Muscle of arm (tissue), 12 donors: ENCODE measurements around the gene RASEF. TPM values are rescaled to one million over a fixed set of nuclear protein-coding genes. Genes with fewer than 3 reads are reported as not detected.
"Not testable (repeated sequence)": the region's sequence is repeated elsewhere in the genome, so short reads cannot be mapped to it uniquely, and the experiment has no call there.

Source experiments
- DNase-seq: peaks from one replicate; pipeline ENCODE4 v3.0.0-alpha.2; 2013
- polyA plus RNA-seq, 12 donors: library from polyadenylated mRNA; unstranded; fragments of 120-200 nt; gene quantifications; one replicate each; pipeline ENCODE4 v1.2.1, GENCODE V29; 2013; ENCODE audit not compliant: insufficient read length in 12 of 12

The RASEF gene
- polyA plus RNA-seq, 12 donors, result 0.17 to 3.8 (median 0.66) TPM; not detected in 1

DNA sequence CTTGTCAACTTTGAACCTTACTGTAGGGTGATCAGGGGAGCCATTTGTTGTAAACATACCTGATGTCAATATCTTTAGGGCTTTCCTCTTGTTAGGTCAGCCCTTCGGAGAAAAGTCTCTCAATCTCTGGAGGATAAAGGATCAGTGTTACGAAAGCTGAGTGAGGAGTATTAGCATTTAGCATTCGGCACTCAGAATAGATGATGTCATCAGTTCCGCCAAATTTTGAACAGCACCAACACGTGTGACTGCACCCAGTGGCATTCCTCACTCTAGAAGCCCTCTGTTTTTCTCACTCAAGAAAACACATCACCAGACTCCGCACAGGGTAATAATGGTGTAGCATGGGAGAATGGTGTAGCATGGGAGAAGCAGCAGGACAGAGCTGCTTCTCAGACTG lies 87.8 kb downstream of the RASEF start:
- no peak for DNase-seq

DNA sequence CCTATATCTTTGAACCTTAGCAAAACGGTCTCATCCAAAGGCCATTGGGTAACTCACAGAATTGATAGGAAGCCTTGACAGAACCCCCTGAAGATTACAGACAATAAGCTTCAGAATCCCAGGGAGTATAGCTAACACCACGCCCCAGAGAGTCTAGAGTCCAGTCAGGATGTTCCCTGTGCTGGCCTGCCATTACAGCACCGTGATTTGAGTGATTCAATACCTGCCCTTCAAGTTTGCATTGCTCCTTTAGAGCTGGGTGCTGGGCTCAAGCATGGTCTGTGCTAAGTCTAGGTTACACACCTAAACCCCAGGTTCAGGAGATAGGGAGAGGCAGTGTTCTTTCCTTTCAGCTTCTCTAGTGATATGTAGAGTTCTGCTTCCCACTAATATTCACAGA lies 90.5 kb downstream of the RASEF start:
- DNase-seq, result no peak

DNA sequence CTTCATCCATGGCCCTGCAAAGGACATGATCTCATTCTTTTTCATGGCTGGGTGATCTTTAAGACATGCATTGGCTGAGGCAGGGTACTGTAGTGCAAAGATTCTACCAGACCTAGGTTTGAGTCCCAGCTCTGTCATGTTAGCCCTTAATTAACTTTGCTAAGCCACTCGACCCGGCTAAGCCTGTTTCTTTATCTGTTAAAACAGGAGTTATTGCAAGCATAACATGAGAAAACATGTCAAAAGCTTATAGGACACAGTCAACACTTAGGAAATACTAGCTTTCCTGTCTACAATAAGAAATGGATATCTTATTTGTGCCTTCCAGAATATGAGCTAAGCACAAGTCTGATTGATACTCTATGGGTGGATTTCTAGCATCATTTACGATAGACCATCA lies 92.6 kb downstream of the RASEF start:
- DNase-seq, result no peak

DNA sequence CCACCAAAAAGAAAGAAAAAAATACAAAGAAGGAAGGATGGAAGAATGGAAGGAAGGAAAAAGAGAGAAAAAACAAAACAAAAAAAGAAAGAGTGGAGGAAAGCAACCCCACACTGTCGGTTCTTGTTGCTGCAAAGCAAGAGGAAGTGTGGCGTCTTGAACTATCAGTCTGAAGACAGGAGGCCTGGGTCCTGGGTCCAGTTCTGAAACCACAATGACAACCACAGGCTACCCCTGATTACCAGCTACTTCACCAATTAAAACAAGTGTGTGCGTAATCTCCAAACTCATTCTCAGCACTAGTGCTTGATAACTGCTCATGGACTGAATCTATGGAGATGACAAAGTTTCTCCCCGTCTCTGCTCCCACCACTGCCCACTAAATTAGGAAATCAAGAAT lies 93.7 kb downstream of the RASEF start:
- DNase-seq, result no peak

DNA sequence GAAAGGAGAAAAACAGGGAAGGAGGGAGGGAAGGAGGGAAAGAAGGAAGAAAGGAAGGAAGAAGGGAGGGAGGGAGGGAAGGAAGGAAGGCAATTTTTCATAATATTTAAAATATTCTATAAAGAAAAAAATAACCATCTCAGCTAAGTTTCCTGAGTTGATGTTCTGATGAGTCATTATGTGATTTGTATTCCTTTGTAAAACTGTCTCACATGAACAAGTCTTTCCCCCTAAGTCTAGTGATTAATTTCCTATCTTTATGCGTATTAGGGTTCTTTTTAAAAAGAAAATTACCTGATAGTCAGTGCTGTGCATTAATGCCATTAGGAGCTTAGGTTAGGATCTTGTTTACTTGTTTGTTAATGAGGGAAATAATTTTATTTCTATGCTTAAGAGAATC lies 94.1 kb downstream of the RASEF start:
- DNase-seq, result no peak

DNA sequence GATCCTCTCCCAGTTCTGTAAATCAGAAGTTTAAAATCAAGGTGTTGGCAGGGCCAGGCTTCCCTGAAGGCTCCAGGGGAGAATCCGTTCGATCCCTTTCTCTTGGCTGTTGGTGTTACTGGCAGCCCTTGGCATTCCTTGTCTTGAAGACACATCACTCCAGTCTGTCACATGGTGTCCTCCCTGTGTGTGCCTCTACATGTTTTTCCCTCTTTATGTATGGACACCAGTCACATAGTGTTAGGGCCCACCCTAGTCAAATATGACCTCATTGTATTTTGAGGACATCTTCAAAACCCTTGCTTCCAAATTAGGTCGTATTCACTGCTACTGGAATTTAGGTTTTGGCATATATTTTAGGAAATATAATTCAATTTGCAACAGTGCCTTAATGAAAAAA lies 94.6 kb downstream of the RASEF start:
- DNase-seq, result no peak

DNA sequence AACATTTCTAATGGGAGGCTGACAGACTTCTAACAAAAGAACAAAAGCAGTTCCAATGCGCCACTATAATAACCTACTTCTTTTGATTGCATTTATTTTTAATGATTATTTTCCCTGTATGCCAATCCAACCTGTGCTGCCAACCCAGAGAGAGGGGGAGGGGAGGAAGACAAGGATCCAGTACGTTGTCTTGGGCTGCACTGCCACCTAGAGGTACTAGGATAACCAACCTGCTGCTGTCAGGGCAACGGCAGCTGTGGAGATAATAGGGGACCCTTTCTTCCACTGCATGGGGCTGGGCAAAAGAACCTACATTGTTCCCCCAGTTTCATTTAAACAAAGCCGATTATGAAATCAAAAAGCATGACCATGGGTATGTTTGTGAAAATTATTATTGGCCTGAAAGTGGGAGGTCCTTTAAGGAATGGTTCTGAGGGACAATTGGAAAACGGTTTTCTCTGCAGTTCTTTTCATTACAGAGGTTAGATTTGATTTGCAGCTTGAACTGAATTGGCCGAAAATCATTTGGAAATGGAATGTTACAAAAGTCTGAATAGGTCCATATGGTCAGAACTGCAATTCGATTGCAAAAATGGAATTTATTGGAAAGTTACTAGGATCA lies 101.3 kb downstream of the RASEF start:
- DNase-seq, result peak; percentile 75

DNA sequence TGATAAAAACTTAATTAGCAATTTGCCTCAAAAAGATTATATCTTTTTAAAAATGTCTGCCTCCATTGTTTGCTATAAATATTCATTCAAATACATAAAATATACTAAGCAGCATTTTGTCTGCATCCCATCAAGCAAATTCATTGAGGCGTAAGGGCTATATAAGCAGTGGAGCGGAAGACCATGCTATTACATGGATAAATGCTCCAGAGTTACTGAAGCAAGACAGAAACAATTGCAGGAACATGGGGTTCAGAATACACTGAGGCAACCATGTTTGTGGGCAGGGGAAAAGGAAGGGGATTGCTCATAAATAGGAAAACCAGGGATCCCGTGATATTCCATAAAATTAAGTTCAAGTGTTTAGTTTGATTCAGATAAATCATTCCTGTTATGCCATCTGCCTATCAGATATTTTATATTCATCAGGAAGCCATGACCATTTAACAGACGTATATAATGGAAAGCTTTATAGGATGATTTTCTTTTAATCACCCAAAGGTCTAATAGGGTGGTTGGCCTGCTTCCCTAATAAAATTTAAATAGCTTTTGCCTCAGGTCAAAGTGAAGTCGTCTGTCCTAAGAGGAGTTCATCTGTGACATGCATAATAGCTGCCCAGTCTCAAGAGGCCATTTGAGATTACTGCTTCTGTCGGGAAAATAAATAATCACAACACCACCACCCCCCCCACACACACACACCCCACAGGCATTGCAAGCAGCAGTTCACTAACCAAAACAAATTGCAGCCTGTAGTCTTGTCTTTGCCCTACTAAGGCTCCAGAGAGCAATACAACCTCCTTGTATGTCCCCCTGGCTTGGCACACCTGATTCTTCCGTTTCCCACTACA lies 105.2 kb downstream of the RASEF start:
- DNase-seq, result no peak

DNA sequence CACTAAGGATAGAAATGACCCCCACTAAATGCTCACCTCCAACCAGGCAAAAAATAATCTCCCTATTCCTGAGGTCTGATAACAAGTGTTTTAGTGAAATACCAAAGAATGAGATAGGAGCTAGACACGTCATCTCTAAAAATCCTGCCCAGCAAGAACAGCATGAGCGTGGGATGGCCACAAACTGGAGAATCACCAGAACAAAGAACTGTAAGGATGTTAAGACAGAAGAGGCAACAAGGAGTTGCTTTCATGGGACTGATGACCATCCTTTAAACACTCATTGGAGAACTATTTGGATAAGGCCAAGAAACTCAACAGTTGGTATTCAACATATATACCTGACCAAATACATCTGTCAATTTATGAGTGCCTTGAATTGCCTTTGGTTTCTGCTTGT lies 113.7 kb downstream of the RASEF start:
- DNase-seq, result no peak

DNA sequence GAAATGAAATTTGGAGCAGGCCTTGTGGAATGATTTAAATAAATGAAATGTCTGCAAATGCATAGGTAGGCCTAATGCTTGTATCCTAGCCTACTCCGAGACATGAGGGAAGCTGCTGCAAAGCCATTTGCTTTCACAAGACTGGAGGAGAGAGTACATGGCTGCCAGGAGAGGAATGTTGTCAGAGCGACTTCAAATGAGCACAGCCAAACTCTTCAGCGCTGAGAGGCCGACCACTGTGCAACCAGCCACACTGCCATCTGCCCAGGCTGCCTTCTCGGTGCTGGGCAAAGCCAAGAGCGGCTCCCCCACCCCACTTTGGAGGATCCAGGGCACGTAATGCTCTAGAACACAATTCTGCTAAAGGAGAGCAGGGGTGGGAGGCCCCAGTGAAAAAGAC lies 122.6 kb downstream of the RASEF start:
- no peak for DNase-seq

DNA sequence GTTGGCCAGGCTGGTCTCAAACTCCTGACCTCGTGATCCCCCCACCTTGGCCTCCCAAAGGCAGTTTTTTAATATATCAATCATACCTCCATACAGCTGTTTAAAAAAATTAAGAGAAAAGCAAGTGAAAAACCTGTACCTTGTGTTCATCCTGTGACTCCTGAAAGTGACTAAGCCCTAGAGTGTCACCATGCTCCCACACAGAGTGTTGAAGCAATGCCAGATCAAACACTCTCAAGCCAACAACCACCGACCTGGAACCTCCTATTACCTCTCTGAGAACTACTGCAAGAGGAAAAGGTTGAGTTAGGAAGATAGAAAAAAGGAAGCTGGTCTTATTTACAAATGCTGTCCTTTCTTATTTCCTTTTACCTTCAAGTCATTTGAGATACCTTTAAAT lies 123.5 kb downstream of the RASEF start:
- no peak for DNase-seq

DNA sequence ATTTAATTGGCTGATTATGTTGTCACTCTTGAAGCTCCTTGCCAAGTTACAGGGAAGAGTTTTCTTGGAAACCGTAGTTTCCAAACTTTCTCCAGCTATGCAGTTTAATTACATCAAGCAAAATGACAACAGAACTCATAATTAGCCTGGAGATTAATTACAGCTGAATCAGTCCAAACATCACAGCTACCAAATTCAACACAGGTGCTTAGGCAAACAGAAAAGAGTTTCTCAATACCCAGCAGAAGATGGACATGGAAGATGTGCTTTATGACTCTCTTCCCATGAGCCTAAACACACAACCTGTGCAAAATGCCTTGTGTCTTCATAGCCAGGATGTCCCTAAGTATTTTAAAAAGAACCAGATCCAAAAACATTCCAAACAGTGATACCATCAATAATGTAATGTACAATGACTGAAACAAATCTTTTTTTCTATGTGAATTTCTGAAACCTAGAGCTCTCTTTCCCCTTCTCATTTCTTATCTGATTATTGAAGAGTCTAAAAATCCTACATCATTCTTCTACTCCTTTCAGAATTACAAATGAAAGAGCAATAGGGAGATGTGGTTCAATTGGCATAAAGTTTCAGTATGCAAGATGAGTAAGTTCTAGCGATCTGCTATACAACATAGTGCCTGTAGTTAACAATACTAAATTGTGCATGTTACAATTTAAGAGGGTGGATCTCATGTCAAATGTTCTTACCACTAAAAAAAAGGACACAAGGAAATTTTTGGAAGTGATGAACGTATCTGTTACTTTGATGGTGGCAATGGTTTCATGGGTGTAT lies 124.3 kb downstream of the RASEF start:
- DNase-seq, result no peak

DNA sequence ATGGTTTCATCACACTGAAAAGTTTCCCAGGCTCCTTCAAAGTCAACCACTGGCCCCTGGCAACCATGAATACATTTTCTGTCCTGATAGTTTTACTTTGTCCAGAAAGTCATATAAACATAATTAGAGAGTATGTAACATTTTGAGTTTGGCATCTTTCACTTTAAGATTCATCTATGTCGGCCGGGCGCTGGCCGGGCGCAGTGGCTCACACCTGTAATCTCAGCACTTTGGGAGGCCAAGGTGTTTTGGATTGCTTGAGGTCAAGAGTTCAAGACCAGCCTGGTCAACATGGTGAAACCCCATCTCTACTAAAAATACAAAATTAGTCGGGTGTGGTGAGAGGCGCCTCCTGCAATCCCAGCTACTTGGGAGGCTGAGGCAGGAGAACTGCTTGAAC lies 126.4 kb downstream of the RASEF start:
- not testable (repeated sequence) for DNase-seq

DNA sequence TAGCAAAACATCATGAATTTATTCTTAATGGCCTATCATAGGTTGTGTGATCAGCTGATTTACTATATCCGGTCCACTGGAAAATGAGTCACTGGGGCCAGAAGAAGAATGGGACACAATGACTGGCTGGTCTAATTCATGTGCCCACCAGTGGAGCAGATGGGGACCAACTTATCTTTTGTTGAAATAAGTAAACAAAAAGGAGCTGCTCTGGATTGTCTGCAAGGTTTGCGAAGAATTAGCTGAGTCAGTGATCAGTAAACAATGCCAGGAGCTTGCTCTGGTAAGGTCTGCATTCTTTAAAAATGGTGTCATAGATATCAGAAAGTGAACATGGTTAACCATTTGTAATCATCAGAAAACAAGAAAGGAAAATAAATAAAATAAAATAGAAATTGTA lies 128.0 kb downstream of the RASEF start:
- no peak for DNase-seq

DNA sequence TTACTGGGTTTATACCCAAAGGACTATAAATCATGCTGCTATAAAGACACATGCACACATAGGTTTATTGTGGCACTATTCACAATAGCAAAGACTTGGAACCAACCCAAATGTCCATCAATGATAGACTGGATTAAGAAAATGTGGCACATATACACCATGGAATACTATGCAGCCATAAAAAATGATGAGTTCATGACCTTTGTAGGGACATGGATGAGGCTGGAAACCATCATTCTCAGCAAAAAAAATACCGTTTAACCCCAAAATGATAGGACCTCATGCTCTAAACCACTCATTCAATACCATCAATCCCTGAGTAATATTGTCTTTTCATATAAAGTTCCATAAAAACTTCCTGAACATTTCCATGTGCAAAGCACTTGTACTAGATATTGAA lies 128.9 kb downstream of the RASEF start:
- DNase-seq, result not testable (repeated sequence)

DNA sequence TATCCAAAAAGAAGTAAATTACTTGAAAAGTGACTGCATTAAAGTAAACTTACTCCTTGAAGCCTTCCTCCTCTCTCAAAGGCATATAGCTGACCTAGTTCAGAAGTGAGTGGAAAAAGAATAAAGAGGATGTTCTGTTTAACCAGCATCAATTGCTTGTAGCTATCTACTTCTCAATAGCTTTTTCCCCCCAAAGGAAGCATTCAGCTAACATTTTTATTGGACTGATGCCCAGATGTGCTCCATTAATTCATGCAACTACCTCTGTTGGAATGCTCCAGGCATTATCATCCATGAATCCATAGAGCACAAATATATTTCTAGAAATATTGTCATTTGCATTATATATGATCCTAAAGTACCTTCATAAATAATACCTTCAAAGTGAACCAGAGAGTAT lies 132.8 kb downstream of the RASEF start:
- DNase-seq, result peak; percentile 16
